H9 (cell line): Measurements from ENCODE around the gene DENND5A. TPM values are rescaled to one million over a fixed set of nuclear protein-coding genes. Genes with fewer than 3 reads are reported as not detected.

Experiments
- DNase-seq: peaks from one replicate; pipeline ENCODE4 v3.0.0-alpha.2; 2017
- H2AFZ ChIP-seq: one replicate; pipeline ENCODE4 v1.6.1; 2013; ENCODE audit warnings: mild to moderate bottlenecking, low read length, control low read depth, moderate library complexity
- H2AK5ac ChIP-seq: 2 replicates; pipeline ENCODE4 v1.6.1; 2013; ENCODE audit warnings: low read length, control low read depth, mixed read lengths; ENCODE audit not compliant: insufficient read length
- H2BK120ac ChIP-seq: one replicate; pipeline ENCODE4 v1.6.1; 2013; ENCODE audit warnings: low read depth, mild to moderate bottlenecking, low read length, control low read depth, inconsistent platforms; ENCODE audit not compliant: poor library complexity, severe bottlenecking
- H2BK12ac ChIP-seq: 2 replicates; pipeline ENCODE4 v1.6.1; 2013; ENCODE audit warnings: low read length, control low read depth, mixed read lengths, low read depth; ENCODE audit not compliant: insufficient read length
- H2BK15ac ChIP-seq: 2 replicates; pipeline ENCODE4 v1.6.1; 2013; ENCODE audit warnings: low read depth, low read length, control low read depth
- H2BK20ac ChIP-seq: one replicate; pipeline ENCODE4 v1.6.1; 2013; ENCODE audit warnings: low read depth, mild to moderate bottlenecking, low read length, control low read depth, inconsistent platforms; ENCODE audit not compliant: poor library complexity, severe bottlenecking
- H2BK5ac ChIP-seq: 2 replicates; pipeline ENCODE4 v1.6.1; 2013; ENCODE audit warnings: low read length, control low read depth, mixed read lengths; ENCODE audit not compliant: insufficient read length
- H3K14ac ChIP-seq: 2 replicates; pipeline ENCODE4 v1.6.1; 2013; ENCODE audit warnings: low read length, control low read depth; ENCODE audit not compliant: insufficient read depth
- H3K18ac ChIP-seq: 2 replicates; pipeline ENCODE4 v1.6.1; 2013; ENCODE audit warnings: low read depth, mild to moderate bottlenecking, mixed read lengths, low read length, control low read depth; ENCODE audit not compliant: insufficient read length
- H3K23ac ChIP-seq: 2 replicates; pipeline ENCODE4 v1.6.1; 2013; ENCODE audit warnings: low read length, control low read depth, mixed read lengths, low read depth; ENCODE audit not compliant: insufficient read length
- H3K23me2 ChIP-seq: 2 replicates; pipeline ENCODE4 v1.6.1; 2013; ENCODE audit warnings: low read depth, mild to moderate bottlenecking, mixed read lengths, low read length, control low read depth; ENCODE audit not compliant: insufficient read length, poor library complexity, severe bottlenecking
- H3K27ac ChIP-seq: 2 replicates; pipeline ENCODE4 v1.5.1; 2013; ENCODE audit warnings: low read length, control low read depth, mixed read lengths, low read depth; ENCODE audit not compliant: insufficient read length
- H3K27me3 ChIP-seq: 2 replicates; pipeline ENCODE4 v1.6.1; 2013; ENCODE audit warnings: low read length, control low read depth, inconsistent platforms; ENCODE audit not compliant: insufficient read depth
- H3K4ac ChIP-seq: 2 replicates; pipeline ENCODE4 v1.6.1; 2013; ENCODE audit warnings: low read depth, mild to moderate bottlenecking, control low read depth, inconsistent platforms, low read length, moderate library complexity
- H3K4me1 ChIP-seq: 2 replicates; pipeline ENCODE4 v1.6.1; 2013; ENCODE audit warnings: low read length, control low read depth, inconsistent platforms; ENCODE audit not compliant: insufficient read depth
- H3K4me2 ChIP-seq: 2 replicates; pipeline ENCODE4 v1.6.1; 2013; ENCODE audit warnings: low read length, control low read depth, mixed read lengths; ENCODE audit not compliant: insufficient read length, insufficient read depth
- H3K56ac ChIP-seq: 2 replicates; pipeline ENCODE4 v1.6.1; 2013; ENCODE audit warnings: low read depth, mild to moderate bottlenecking, mixed read lengths, low read length, control low read depth; ENCODE audit not compliant: insufficient read length
- H3K79me1 ChIP-seq: 2 replicates; pipeline ENCODE4 v1.6.1; 2013; ENCODE audit warnings: low read depth, mild to moderate bottlenecking, moderate library complexity, low read length, control low read depth, inconsistent platforms; ENCODE audit not compliant: insufficient read depth, poor library complexity, severe bottlenecking
- H3K79me2 ChIP-seq: 2 replicates; pipeline ENCODE4 v1.6.1; 2013; ENCODE audit warnings: low read length, control low read depth, inconsistent platforms; ENCODE audit not compliant: insufficient read depth
- H3K9ac ChIP-seq: 2 replicates; pipeline ENCODE4 v1.6.1; 2013; ENCODE audit warnings: low read length, control low read depth, mixed read lengths; ENCODE audit not compliant: insufficient read length; ENCODE audit errors: extremely low read depth
- H3K9me3 ChIP-seq: one replicate; pipeline ENCODE4 v1.6.1; 2013; ENCODE audit warnings: low read depth, low read length, inconsistent platforms; ENCODE audit not compliant: control insufficient read depth
- H3T11ph ChIP-seq: one replicate; pipeline ENCODE4 v1.6.1; 2013; ENCODE audit warnings: mild to moderate bottlenecking, low read length, control low read depth, inconsistent platforms
- H4K20me1 ChIP-seq: one replicate; pipeline ENCODE4 v1.6.1; 2013; ENCODE audit not compliant: control insufficient read depth, insufficient read length, insufficient read depth
- H4K5ac ChIP-seq: 2 replicates; pipeline ENCODE4 v1.6.1; 2013; ENCODE audit warnings: low read depth, mild to moderate bottlenecking, mixed read lengths, low read length, control low read depth; ENCODE audit not compliant: insufficient read length
- H4K8ac ChIP-seq: replicated peaks from 2 replicates; pipeline ENCODE4 v1.6.1; 2013; ENCODE audit warnings: low read length, control low read depth, mixed read lengths, low read depth; ENCODE audit not compliant: insufficient read length
- H4K91ac ChIP-seq: 2 replicates; pipeline ENCODE4 v1.6.1; 2013; ENCODE audit warnings: low read depth, mild to moderate bottlenecking, moderate library complexity, mixed read lengths, low read length, control low read depth; ENCODE audit not compliant: insufficient read length
- H3K27ac Mint-ChIP-seq, 3 experiments: 2 replicates in 2 of 3; 3 replicates in 1 of 3; pipeline ENCODE4 v1.8.0; 2020 to 2021; ENCODE audit warnings: mixed read lengths in 3 of 3, mild to moderate bottlenecking in 1 of 3, moderate library complexity in 1 of 3
- H3K27me3 Mint-ChIP-seq: 2 replicates; pipeline ENCODE4 v1.8.0; 2021; ENCODE audit warnings: low read depth, mild to moderate bottlenecking, moderate library complexity, mixed read lengths
- H3K36me3 Mint-ChIP-seq, 3 experiments: 2 replicates in 2 of 3; 3 replicates in 1 of 3; pipeline ENCODE4 v1.8.0; 2020 to 2021; ENCODE audit warnings: low read depth in 3 of 3, mixed read lengths in 3 of 3; ENCODE audit not compliant: insufficient read depth in 1 of 3
- H3K4me1 Mint-ChIP-seq, 2 experiments: 2 replicates each; pipeline ENCODE4 v1.8.0; 2020; ENCODE audit warnings: mixed read lengths in 2 of 2
- H3K4me3 Mint-ChIP-seq, 2 experiments: 2 replicates in 1 of 2; 3 replicates in 1 of 2; pipeline ENCODE4 v1.8.0; 2020 to 2021; ENCODE audit warnings: mild to moderate bottlenecking in 2 of 2, mixed read lengths in 2 of 2, moderate library complexity in 1 of 2
- H3K9me3 Mint-ChIP-seq, 2 experiments: 2 replicates in 1 of 2; 3 replicates in 1 of 2; pipeline ENCODE4 v1.8.0; 2020; ENCODE audit warnings: mild to moderate bottlenecking in 2 of 2, mixed read lengths in 2 of 2, moderate library complexity in 1 of 2
- CTCF ChIP-seq: fragments of 200-600 bp; sonication (generic); conservative IDR thresholded peaks from 3 replicates; pipeline ENCODE4 v1.8.0; 2021; ENCODE audit warnings: antibody characterized with exemption, mild to moderate bottlenecking
- WGBS: extraction: QIAGEN DNeasy Blood & Tissue Kit; methylation state at CpG from one replicate; pipeline ENCODE4 v1.1.7; 2013; ENCODE audit warnings: missing lambda C conversion rate, low lambda C conversion rate, mixed read lengths; ENCODE audit not compliant: insufficient read length; ENCODE audit errors: extremely low coverage; 5-methylcytosine and 5-hydroxymethylcytosine counted together
- total RNA-seq: library from RNA; stranded (reverse); gene quantifications from 2 replicates; pipeline ENCODE4 v1.2.1, GENCODE V29; 2021

Gene DENND5A
- total RNA-seq, 1 experiment from 2014 or later = 59.6 TPM

- WGBS = no CpG with 5 or more reads among the region's 1 CpG
- Histone ChIP-seq H2BK12ac (no peak overlapping the region), H3K9me3 (no peaks in the 10 kb centered on the region), H3K4me2 (no peak overlapping the region), H2BK120ac (no peak overlapping the region), H3K14ac (no peak overlapping the region), H4K20me1 (no peaks in the 10 kb centered on the region), H3K23ac (no peak overlapping the region), H3K27me3 (no peaks in the 10 kb centered on the region), H3K4ac (no peak overlapping the region), H2AFZ (no peak overlapping the region), H2AK5ac (no peak overlapping the region), H3K27ac (no peak overlapping the region), H3K9ac (no peak overlapping the region), H3K23me2 (no peaks in the 10 kb centered on the region), H3K4me1 (no peaks in the 10 kb centered on the region), H3K56ac (no peak overlapping the region), H4K8ac (no peak overlapping the region), H4K91ac (no peak overlapping the region), H2BK15ac (no peak overlapping the region), H3K79me1 (no peaks in the 10 kb centered on the region), H3K79me2 (no peaks in the 10 kb centered on the region), H2BK5ac (no peak overlapping the region), H3T11ph (no peak overlapping the region), H4K5ac (no peak overlapping the region), H3K18ac (no peak overlapping the region), H2BK20ac (no peak overlapping the region)
- peaks cover 0 to 8% of the 10 kb centered on the region in 2 experiments; a peak in 2 of 5 replicates for H3K9me3 Mint-ChIP-seq
- H3K27me3 Mint-ChIP-seq = no peaks in the 10 kb centered on the region
- peaks cover 15 to 17% of the 10 kb centered on the region in 2 experiments for H3K4me1 Mint-ChIP-seq
- TF ChIP-seq CTCF = no peak
- no peak overlapping the region for H3K4me3 Mint-ChIP-seq
- peaks cover 4 to 15% (median 10%) of the 10 kb centered on the region in 3 experiments; a peak in 5 of 7 replicates for H3K36me3 Mint-ChIP-seq
- DNase-seq = no peak
- H3K27ac Mint-ChIP-seq = no peak overlapping the region
Observed at GRCh38 chr11:9130297-9130696, 134.9 kb downstream of the DENND5A start.
